SKM-1 (cell line): ENCODE results near the gene ADAMTSL1.

ENCODE experiments used
- DNase-seq: peaks from one replicate; lab custom pipeline; 2025; ENCODE audit not compliant: unreplicated experiment; lab: John Stamatoyannopoulos, UW

The ADAMTSL1 gene

DNA sequence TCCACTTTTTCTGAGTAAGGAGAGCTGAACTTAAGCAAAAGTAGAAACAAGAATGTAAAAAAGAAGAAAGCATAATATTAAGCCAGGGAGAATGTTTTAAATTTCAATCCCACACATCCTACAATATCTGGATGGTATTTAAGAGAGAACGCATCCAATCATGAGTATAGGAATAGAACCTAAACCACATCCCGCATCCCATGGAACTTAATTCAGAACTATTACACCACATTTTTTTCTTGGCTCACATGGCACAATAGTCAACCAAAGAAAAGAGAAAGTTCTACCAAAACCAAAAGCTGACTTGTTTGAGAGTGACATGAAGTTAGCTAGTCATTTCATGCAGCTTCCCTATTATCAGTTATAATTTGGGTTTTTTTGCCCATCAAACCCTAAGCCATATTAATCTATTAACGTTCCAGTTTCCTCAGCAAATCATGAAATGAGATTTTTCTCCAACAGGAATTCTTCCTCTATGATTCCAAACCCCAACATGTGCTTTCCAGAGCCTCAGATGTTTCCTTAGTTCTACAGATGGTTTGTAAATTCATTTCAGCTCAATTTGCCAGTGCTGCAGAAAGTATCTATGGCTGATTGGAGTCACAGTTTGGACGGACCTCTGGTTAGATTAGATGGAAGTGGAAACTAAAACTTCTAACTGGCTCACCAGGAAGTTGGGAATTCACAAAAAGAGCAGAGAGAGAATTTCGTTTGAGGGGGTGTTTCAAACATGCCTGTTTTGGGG, 22.5 kb downstream of the ADAMTSL1 start:
- no peak for DNase-seq

DNA sequence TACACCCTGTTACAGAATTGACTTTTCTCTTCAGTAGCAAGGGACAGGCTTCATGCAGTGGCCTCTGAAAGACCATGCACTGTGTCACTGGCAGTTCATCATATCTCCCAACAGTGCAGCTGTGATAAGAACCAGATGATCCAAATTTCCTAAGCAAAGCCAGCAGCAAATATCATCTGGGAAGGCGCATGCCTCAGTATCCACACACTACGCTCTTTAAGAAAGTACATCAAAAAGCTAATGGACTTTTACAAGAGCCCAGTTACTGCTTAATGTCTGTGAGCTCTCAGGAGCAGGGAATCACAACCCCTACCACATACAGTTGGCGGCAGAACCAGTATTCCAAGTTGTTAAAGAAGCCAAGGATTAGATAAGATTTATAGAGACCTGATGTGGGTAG, 25.1 kb downstream of the ADAMTSL1 start:
- no peak for DNase-seq

DNA sequence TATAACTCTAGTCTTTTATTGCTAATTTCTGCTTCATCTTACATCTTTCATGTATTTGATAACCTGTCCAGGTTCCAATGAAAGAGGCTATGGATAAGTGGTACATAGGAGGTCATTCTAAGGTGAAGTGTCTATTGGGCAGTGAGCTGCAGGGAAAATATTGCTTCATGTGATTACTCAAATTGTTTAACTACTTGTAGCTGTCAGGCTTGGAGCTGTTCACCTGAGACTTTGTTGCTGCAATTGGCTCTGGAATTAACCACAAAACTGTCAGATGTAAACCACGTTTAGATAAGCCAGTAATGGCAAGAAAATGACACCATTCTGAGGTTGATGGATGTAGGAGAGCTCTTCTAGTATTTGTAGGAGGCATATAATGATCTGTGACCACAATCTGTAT, 26.0 kb downstream of the ADAMTSL1 start:
- no peak for DNase-seq

GRCh38 chr9:18500451-18500850, 26.5 kb downstream of the ADAMTSL1 start:
- DNase-seq, result no peak

DNA sequence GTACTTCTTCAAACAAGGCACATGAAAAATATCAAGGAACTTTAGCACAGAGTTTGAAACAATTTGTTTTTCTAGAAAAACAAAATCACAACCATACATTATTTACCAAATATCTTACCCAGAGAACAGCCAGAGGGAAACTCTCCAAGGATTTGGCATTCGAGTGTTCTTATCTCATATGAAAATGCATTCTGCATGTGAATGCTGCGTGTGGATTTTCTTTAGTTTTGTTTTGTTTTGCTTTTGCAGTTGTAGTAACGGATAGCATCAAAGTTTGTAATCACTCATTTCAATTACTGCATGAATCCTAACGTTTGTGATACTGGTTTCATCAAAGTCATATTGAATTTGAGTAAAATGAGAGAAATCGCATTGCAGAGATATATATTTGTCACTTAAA, 28.0 kb downstream of the ADAMTSL1 start:
- DNase-seq, result no peak

DNA sequence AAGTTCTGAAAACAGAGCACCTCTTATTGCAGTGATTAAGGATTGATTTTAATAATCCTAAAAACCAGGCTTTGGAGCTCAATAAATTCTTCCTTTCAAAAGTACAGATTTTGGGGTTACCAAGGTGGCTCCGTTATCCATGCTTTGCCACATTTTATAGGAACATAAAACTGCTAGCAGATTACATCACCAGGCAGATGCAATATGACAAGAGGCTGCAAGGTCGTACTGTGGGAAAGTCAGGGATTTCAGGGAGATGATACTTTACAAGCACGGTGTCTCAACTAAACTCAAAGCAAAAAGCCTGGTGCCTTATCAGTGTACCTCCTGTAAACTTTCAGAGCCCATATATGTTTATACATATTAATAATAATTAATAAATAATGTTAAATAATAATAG, 28.6 kb downstream of the ADAMTSL1 start:
- no peak for DNase-seq

DNA sequence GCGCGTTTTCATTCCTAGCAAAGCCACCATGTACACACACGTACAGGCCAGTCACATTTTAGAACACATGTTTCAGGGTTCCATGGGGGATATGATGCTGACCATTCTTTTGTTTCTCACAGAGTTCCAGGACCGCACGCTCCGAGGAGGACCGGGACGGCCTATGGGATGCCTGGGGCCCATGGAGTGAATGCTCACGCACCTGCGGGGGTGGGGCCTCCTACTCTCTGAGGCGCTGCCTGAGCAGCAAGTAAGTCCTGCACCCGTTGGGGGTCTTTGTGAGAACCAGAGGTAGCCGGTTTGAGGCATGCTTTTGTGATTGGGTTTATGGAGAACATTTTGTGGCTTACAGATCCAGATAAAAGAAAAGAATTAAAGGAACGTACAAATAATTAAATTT, 30.8 kb downstream of the ADAMTSL1 start:
- no peak for DNase-seq

DNA sequence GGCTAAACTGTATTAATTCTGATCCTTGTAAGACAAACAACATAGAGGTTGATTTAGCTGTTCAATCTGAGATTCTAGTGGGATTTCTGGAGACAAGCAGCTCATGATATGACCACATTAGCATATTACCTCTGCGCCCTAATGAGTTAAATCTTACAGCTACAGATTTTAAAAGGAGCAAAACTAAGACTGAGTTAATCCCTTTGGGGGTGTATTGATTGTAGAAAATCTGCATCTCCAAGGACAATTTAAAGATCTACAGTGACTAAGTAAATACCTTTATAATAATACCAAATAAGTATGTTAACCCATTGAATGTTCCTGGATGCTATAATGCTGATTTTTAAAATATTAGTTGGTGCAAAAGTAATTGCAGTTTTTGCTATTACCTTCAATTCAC, 33.2 kb downstream of the ADAMTSL1 start:
- DNase-seq, result no peak

DNA sequence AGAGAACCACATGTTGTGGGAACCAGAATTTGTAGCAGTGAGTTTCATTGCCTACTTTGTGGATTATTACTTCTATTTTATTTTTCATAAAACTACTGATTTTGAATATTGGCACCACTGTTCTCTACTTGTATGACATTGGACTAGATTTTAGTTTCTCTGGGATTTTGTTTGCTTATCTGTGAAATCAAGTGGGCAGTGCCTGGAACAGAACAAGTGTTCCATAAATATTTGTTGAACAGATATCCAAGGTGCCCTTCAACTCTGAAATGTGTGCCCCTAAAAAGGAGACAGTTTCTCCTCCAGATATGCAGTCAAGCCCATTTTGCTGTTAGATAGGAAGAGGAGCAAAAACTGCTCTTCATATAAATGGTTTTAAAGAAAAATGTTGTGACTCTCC, 42.6 kb downstream of the ADAMTSL1 start:
- no peak for DNase-seq

DNA sequence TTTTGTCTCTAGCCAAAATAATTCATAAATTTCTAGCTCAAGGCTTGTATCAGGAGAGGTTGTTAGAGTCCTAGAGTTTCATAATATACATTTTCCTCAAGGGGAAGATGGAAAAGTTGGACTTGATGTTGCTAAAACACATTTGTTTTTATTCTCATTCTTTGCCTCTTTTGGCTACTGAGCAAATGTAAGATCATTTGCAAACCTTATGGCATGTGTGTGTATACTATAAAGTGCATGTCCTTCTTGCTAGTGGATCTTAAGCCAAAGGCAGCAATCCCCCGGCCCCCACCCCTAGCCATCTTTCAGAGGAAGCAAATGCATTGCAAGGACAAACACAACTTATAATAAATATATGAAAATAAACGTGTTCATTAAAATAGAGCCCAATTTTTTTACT, 43.0 kb downstream of the ADAMTSL1 start:
- DNase-seq, result no peak

DNA sequence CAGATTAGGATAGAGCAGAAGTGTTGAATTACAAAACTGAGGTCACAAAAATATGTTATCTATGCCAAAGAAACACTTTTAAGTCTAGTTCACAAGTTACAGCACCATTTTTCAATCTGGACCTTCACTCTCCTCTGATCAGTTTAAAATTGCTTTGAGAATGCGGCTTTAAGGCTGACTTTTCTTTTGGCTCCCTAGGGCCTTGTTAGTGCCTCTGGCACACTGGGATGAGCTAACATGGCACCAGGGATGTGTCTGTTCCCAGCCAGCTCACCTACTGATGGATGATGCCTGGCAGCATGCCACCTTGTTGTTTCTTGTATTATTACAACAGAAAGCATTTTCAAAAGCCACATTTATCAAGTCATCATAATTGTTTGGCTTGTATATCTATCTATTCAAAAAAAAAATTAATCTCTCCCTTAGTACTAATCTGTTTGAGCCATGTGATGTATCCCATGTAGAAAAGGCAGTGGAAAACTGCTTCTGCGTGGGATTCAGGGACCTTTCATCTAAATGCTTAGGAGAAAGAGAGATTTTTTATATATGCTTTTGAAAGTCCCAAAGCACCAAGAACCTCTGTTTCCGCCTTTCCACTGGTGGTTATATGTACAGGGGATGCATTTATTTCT, 46.6 kb downstream of the ADAMTSL1 start:
- no peak for DNase-seq

- DNase-seq, result no peak
Observed at GRCh38 chr9:18526685-18527084, 52.7 kb downstream of the ADAMTSL1 start.

- DNase-seq, result no peak
Observed at GRCh38 chr9:18531136-18532065, 57.4 kb downstream of the ADAMTSL1 start.

DNA sequence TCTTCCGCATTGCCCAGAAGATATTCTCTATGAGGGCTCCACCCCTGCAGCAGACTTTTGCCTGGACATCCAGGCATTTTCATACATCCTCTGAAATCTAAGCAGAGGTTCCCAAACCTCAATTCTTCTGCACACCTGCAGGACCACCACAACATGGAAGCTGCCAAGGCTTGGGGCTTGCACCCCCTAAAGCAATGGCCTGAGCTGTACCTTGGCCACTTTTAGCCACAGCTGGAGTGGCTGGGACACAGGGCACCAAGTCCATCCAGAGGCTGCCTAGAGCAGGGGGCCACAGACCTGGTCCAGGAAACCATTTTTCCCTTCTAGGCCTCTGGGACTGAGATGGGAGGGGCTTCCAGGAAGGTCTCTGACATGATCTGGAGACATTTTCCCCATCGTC, 60.7 kb downstream of the ADAMTSL1 start:
- no peak for DNase-seq

- DNase-seq, result no peak
Observed at GRCh38 chr9:18536554-18536953, 62.6 kb downstream of the ADAMTSL1 start.

GRCh38 chr9:18539203-18539693, 65.3 kb downstream of the ADAMTSL1 start:
- DNase-seq, result no peak

DNA sequence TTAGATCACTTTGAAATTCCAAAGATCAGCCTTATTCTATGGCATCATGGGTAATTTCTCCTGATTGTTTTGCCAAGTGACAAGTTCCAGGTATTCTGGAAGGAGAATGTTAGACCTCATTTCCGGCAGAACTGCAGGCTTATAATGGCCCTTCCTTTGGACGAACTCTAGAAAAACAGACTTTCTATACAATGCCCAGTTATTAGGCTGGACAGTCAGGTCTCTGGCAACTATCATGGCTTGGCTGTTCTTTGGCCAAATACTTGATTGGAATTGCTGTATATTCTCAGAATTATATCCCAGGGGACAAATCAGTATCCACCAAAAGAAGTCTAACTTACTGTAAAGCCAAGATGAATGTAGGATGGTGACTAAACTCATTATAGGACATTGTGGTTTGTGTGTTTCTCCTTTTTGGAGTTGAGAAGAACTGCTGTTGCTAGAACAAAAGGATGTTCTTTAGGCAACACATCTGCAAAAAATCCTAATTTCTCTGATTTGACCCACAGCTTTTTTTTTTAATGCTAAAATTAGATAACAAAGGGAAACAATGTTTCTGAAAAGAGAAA, 69.0 kb downstream of the ADAMTSL1 start:
- DNase-seq, result no peak

- no peak for DNase-seq
Observed at GRCh38 chr9:18543406-18544192, 69.6 kb downstream of the ADAMTSL1 start.

GRCh38 chr9:18544456-18544855, 70.5 kb downstream of the ADAMTSL1 start:
- DNase-seq, result no peak

DNA sequence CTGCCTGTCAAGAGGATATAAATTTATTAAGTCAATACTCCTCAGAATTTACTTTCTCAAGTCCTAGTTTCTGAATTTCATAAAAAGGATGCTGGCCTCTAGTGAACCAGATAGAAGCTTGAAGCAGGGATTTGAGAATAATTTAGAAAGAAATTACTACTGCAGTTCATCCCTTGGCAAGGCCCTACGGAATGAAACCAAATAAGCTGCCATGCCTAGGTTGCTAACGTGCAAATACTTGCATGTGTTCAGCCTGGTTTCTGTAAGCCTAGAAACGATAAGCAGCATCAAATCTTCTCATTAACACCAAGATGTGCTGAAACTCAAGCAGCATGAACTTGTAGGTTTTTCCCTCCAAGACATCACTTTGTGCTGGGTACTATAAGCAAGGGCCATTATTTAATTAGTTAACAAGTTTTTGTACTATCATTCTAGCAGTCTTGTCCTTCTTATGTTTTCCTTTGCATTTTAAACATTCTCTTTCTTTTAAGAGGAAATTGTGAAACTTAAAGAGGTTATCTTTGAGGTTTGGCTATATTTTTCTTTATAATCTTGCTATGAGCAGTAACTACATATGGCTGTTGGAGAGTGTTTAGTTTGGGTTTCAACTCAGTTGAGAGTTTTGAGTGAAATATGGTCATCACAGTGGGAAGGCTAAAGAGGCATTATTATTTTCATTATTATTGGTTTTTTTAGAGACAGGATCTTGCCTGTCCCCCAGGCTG, 71.8 kb downstream of the ADAMTSL1 start:
- no peak for DNase-seq
